ENCODE measurements around the gene CRACR2B.

The CRACR2B gene

DNA sequence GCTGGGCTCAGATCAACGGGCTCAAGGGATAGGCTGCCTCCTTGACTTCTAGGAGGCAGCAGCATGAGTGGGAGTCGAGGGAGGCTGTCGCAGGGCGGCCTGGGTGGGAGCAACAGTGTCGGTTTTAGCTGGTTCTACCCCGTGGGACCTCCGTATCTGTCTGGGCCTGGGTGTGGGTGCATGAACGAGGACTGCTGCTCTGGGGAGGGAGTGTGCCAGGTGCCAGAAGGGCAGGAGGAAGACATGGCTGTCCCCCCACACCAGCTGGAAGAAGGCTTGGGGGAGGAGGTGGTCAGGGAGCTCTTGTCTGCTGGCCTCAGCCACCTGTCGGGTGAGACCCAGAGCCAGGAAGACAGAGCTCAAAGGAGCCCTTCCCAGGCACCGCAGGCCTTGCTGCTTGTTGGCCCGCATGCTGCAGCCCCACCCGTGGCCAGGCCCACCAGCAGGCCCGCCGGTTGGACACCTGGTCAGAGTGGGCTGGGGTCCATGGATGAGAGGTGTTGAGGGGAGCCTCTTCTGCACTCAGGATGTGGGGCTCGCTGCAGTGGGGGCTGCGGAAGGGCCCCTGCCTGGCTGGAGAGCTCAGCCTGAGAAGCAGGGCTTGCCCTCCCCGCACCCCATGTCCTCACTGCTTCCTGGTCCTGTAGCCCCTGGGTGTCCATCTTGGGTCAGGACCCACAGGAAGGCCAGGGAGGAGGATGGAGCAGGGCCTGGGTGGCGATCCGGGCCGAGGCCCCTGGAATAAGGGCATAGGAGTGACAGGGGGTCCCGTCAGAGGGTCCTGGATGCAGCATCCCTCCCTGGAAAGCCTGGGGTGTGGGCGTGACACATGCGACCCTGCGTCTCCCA lies 41.3 kb upstream of the CRACR2B start:
- in situ Hi-C loops (cut with MboI; ENCODE audit: low sequenced_read_pairs, unreplicated experiment) = no loop called here
- TF ChIP-seq, protein P1, sequence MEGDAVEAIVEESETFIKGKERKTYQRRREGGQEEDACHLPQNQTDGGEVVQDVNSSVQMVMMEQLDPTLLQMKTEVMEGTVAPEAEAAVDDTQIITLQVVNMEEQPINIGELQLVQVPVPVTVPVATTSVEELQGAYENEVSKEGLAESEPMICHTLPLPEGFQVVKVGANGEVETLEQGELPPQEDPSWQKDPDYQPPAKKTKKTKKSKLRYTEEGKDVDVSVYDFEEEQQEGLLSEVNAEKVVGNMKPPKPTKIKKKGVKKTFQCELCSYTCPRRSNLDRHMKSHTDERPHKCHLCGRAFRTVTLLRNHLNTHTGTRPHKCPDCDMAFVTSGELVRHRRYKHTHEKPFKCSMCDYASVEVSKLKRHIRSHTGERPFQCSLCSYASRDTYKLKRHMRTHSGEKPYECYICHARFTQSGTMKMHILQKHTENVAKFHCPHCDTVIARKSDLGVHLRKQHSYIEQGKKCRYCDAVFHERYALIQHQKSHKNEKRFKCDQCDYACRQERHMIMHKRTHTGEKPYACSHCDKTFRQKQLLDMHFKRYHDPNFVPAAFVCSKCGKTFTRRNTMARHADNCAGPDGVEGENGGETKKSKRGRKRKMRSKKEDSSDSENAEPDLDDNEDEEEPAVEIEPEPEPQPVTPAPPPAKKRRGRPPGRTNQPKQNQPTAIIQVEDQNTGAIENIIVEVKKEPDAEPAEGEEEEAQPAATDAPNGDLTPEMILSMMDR (IDR thresholded peaks at IDR 0.05; ENCODE audit: borderline replicate concordance, control extremely low read depth, extremely low read depth, insufficient read depth, missing control alignments) = no peak
- no peak for DNase-seq (ENCODE audit: low spot score)

DNA sequence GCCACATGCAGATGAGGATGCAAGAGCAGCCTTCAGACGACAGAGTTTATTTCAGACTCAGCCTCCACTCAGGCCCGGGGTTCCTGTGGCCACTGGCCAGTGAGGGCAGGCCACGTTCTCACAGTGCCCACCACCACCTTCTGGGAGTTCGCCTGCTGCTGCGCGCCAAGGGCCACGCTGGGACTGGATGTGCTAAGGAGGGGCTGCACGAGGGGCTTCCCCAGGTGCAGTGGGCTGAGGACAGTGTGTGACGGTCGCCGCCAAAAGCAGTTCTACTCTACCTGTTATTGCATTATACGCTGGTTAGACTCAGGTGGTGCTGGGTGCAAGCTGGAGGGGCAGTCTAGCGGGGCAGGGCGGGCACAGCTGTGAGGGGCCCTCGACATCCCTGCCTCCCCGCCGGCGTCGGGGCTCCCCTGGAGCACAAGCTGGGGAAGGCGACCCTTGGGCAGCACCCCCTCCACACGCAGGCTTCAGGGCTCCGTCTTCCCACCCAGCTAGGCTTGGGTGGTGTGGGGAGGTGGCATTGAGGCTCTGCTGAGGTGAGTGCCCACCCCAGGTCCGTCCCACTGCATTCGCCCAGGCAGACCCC lies 40.5 kb upstream of the CRACR2B start:
- no peak for DNase-seq (ENCODE audit: low spot score)
- TF ChIP-seq, protein P1 (IDR thresholded peaks at IDR 0.05; ENCODE audit: borderline replicate concordance, control extremely low read depth, extremely low read depth, insufficient read depth, missing control alignments) = no peak
- in situ Hi-C loops (cut with MboI; ENCODE audit: low sequenced_read_pairs, unreplicated experiment) = no loop called here

DNA sequence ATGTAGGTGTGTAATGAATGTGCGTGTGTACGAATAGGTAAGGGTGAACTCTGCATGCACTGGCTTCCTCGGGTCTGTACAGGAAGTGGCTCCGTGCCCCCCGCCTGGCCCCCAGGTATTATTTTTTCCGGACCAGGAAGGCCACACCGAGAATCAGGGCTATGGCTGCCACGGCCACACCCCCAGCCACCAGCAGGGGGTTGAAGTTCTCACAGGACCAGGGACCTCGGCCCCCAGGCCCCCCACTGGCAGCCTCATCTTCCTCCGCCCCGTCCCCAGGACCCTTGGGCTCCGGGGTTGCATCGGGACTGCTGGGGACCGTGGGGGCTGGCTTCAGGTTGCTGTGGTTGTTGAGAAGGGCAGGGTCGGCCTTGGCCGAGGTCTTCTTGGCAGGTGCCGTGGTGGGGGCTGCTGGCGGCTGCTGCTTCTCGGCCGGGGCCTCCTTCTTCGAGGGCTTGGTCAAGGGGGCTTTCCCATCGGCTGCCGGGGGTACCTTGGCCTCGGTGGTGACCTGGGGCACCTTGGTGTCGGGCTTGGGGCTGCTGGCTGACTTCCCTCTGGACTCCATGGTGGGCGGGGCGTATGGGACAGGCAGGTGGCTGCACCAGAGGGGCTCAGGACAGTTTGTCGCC lies 39.6 kb upstream of the CRACR2B start:
- in situ Hi-C loops (cut with MboI; ENCODE audit: low sequenced_read_pairs, unreplicated experiment) = no loop called here
- no peak for DNase-seq (ENCODE audit: low spot score)
- TF ChIP-seq, protein P1 (IDR thresholded peaks at IDR 0.05; ENCODE audit: borderline replicate concordance, control extremely low read depth, extremely low read depth, insufficient read depth, missing control alignments) = no peak

DNA sequence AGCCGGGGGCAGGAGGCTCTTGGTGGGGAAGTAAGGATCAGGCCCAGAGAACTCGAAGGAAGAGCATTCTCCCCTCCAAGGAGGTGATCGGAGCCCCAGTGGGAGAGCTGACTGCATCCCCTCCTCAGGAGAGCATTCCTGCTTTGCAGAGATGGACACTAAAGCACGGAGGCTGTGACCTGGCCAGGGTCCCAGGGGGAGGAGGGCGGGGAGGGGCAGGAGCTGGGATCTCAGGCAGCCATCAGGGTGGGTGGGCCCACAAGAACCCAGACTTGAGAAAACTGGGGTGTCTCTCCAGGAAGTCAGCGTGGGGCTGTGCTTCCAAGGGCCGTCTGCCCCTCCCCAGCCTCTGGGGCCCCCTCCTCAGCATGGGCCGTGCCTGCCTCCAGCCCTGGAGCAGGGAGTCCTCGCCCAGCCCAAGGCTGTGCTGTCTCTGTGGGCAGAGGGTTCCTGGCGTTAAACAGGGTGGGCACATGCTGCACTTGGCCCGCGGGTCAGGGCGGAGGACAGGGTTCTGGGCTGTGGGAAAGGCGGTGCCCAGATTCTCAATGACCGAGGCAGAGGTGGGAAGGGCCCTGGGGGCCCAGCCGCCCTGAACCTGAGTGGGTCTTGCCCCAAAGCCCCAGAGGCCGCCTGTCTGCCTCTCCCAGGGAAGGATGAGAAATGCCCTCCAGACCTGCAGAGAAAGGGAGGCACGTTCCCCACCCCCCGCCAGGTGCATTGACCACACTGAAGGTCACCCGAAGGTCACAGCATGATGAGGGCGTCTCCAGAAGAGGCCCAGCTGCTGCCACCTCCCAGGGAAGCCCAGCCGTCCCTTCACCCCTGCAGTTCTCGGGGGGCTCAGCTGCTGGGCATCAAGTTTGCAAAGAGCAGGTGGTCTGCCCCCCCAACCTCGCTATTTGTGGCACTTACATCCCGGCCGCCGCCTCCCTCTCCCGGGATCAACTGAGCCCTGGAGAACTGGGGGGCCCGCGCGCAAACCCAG lies 38.5 kb upstream of the CRACR2B start:
- TF ChIP-seq, protein P1 (IDR thresholded peaks at IDR 0.05; ENCODE audit: borderline replicate concordance, control extremely low read depth, extremely low read depth, insufficient read depth, missing control alignments) = no peak
- in situ Hi-C loops (cut with MboI; ENCODE audit: low sequenced_read_pairs, unreplicated experiment) = no loop called here
- DNase-seq (ENCODE audit: low spot score) = no peak

DNA sequence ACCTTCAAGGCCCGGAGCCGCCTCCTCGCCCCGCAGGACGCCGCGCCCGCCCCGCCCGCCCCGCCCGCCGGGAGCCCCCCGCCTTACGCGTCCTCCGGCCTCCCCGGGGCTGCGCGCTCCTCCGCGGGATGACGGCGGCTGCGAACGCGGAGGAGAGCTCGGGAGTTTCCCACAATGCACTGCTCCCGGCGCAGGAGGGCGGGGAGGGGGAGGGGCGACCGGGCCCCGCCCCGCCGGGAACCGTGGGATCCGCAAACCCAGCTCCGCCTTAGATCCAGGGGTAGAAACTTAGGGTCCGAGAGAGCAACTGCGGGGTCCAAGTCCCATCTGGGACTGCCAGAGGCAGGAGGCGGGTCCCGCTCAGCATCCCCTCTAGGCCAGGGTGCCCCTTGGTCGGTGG lies 37.8 kb upstream of the CRACR2B start, which contains the start of gene CEND1:
Gene CEND1, minus strand, starts transcription at position 148 of the 400 bp plus-strand sequence. CDS start 1,514 bp downstream, outside the sequence.
- DNase-seq (ENCODE audit: low spot score) = peak; percentile 83
- in situ Hi-C loops (cut with MboI; ENCODE audit: low sequenced_read_pairs, unreplicated experiment) = no loop called here
- TF ChIP-seq, protein P1 (IDR thresholded peaks at IDR 0.05; ENCODE audit: borderline replicate concordance, control extremely low read depth, extremely low read depth, insufficient read depth, missing control alignments) = no peak
